ENCODE measurements around the gene SCFD2.

DNA sequence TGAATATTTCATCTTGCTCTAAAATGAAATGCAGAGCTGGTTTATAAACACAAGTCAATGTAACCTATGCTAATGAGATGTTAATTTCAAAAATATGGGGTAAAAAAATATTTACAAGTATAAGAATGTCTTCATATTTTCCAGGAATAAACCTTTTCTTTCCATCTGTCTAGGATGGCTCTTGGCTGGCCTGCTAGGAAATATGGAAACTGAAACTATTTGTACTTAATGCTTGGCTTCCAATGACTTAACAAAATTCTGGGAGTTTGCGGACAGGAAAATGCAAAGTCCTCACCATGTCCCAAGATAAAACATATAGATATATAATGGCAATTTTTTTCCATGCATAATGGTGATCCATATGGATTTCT lies 168.1 kb downstream of the SCFD2 start:
- TF ChIP-seq CTCF (IDR thresholded peaks at IDR 0.05): no peak
- TF ChIP-seq POLR2A (IDR thresholded peaks at IDR 0.05): no peak
- TF ChIP-seq POLR2AphosphoS5 (IDR thresholded peaks at IDR 0.05): no peak
